Uterus (tissue), 2 donors: Measurements from ENCODE around the gene FN1.

Experiments
- POLR2A ChIP-seq, 2 donors: fragments of 450-650 bp; IDR thresholded peaks; one replicate each; pipeline ENCODE4 v1.6.1; 2016; ENCODE audit warnings: antibody characterized with exemption in 2 of 2, mild to moderate bottlenecking in 1 of 2, moderate library complexity in 1 of 2
- TF ChIP-seq, protein P1 (sequence below), 4 experiments: fragments of 200-600 bp in 2 of 4; fragments of 450-650 bp in 2 of 4; sonication (generic) in 2 of 4; IDR thresholded peaks; one replicate each; pipeline ENCODE4 v1.5.1; 2016 to 2019; ENCODE audit warnings: antibody characterized with exemption in 4 of 4, mild to moderate bottlenecking in 2 of 4, moderate library complexity in 1 of 4

DNA sequence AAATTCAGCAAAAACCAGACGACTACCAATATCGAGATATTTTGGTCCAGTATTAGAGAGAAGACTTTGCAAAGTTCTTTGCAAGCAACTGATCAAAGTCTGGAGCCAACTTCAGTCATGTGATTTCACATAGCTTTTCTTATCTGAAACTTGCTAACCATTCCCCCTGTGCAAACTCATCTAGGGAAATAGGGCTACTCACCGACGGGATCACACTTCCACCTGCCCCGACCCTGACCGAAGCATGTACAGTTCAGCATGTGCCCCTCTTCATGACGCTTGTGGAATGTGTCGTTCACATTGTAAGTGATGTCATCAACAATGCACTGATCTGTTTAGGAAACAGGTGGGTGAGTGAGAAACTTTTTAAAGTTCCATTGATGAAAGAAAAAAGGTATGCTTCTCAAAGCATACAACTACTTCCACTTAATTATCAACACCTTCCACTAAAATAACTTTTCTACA lies 15.4 kb downstream of the FN1 start:
- TF ChIP-seq, protein P1, sequence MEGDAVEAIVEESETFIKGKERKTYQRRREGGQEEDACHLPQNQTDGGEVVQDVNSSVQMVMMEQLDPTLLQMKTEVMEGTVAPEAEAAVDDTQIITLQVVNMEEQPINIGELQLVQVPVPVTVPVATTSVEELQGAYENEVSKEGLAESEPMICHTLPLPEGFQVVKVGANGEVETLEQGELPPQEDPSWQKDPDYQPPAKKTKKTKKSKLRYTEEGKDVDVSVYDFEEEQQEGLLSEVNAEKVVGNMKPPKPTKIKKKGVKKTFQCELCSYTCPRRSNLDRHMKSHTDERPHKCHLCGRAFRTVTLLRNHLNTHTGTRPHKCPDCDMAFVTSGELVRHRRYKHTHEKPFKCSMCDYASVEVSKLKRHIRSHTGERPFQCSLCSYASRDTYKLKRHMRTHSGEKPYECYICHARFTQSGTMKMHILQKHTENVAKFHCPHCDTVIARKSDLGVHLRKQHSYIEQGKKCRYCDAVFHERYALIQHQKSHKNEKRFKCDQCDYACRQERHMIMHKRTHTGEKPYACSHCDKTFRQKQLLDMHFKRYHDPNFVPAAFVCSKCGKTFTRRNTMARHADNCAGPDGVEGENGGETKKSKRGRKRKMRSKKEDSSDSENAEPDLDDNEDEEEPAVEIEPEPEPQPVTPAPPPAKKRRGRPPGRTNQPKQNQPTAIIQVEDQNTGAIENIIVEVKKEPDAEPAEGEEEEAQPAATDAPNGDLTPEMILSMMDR (IDR thresholded peaks at IDR 0.05) = no peak
- TF ChIP-seq POLR2A (IDR thresholded peaks at IDR 0.05) = no peak
